Omental fat pad (tissue), 4 donors: ENCODE measurements around the gene SERPINA10. TPM values are rescaled to one million over a fixed set of nuclear protein-coding genes. Genes with fewer than 3 reads are reported as not detected.
"Not testable (repeated sequence)": the region's sequence is repeated elsewhere in the genome, so short reads cannot be mapped to it uniquely, and the experiment has no call there.

Source experiments
- ATAC-seq: fragments of 150-250 bp; one replicate; pipeline ENCODE4 v1.9.1; 2016; ENCODE audit warnings: mild to moderate bottlenecking, moderate library complexity; ENCODE audit not compliant: low FRiP score
- DNase-seq: peaks from one replicate; pipeline ENCODE4 v3.0.0-alpha.2; 2019; ENCODE audit warnings: low spot score
- total RNA-seq, 4 donors: library from RNA; depleted of rRNA; stranded (reverse); fragments of >200 nt; gene quantifications; one replicate each; pipeline ENCODE4 v1.1.0, GENCODE V29; 2016
- TF ChIP-seq, protein P1 (sequence below), 3 donors: fragments of 450-650 bp; IDR thresholded peaks; one replicate each; pipeline ENCODE4 v1.5.1; 2016 to 2017; ENCODE audit warnings: antibody characterized with exemption in 3 of 3, mild to moderate bottlenecking in 3 of 3, moderate library complexity in 2 of 3

SERPINA10 gene
- total RNA-seq, 4 donors from 2014 or later = not detected

DNA sequence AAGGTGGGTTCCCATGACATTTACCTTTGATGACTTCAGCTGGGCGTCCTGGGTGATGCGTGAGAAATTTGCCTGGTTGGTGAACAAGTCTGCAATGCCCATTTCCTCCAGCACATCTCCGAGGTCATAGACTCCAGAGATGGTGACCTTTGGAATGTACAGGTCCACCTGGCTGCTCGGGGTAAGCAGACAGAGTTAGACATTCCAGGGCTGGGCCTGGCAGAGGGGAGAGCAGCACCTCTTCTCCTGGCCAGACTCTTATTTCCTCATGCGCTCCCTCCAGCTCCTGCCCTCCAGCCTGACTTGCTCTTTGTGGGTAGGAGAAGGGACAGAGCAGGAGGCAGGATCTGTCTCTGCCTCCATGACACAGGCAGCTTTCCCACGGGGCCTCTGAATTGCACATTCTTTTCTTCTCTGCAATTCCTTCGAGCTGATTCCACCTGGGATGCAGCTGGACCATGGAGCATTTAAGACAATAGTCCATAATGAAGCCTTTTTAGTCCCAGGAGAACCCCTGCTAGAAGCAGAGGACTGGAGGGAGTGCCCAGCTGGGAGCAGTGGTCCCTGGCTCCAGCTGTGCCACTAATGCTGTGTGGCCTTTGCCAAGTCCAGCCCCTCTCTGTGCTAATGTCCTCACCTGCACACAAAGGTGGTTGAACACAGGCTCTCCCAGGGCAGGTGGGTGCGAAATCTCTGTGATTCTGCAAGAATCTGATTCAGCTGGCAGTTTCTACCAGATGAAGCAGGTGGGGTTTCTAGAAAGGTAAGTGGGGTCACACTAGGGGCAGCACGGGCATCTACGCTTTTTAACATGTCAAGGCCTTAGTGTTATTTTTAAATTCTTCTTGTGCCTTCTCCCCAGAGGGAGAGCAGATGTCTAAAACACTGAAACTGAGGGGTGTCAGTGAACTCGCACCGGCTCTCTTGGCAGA, 13.2 kb upstream of the SERPINA10 start:
- TF ChIP-seq, protein P1, sequence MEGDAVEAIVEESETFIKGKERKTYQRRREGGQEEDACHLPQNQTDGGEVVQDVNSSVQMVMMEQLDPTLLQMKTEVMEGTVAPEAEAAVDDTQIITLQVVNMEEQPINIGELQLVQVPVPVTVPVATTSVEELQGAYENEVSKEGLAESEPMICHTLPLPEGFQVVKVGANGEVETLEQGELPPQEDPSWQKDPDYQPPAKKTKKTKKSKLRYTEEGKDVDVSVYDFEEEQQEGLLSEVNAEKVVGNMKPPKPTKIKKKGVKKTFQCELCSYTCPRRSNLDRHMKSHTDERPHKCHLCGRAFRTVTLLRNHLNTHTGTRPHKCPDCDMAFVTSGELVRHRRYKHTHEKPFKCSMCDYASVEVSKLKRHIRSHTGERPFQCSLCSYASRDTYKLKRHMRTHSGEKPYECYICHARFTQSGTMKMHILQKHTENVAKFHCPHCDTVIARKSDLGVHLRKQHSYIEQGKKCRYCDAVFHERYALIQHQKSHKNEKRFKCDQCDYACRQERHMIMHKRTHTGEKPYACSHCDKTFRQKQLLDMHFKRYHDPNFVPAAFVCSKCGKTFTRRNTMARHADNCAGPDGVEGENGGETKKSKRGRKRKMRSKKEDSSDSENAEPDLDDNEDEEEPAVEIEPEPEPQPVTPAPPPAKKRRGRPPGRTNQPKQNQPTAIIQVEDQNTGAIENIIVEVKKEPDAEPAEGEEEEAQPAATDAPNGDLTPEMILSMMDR (IDR thresholded peaks at IDR 0.05) = no peak
- DNase-seq (no peak), ATAC-seq (no peak)

DNA sequence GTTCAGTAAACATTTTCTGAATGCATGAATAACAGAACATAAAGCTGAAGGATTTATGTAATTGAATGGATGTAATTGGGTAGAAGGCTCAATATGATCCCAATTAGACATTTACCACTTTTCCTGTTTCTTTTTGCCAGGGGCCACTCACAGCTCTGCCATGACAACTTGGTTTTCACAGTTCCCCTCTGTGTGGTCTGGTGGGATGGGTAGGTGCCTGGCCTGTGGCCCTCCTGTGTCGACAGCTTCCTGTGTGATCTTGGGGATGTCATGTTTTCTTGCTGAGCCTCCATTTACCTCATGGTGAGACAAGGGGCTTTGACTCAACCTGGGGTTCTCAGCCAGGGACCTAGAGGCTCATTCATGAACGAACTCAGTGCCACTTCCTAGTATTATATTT, 12.6 kb upstream of the SERPINA10 start:
- TF ChIP-seq, protein P1 (IDR thresholded peaks at IDR 0.05) = no peak
- DNase-seq (no peak), ATAC-seq (no peak)

DNA sequence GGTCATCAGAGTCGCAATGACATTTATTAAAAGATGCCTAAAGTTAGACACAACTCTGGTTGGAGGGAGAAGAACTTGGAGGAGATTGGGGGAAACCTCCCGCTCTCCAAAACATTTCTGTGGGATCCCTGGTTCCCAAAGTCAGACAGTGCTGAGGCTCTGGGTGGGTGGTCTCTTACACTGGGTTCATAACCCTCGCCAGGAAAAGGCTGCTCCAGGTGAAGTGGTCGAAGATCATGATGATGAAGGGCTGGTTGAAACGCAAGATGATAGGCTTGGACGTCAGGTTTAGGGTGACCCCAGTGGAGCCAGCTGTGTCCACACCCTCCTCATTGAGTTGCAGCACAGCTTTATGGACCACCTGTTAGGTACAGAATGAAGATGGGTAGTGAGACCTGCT, 11.2 kb upstream of the SERPINA10 start:
- TF ChIP-seq, protein P1 (IDR thresholded peaks at IDR 0.05) = no peak
- ATAC-seq = no peak
- DNase-seq = no peak

DNA sequence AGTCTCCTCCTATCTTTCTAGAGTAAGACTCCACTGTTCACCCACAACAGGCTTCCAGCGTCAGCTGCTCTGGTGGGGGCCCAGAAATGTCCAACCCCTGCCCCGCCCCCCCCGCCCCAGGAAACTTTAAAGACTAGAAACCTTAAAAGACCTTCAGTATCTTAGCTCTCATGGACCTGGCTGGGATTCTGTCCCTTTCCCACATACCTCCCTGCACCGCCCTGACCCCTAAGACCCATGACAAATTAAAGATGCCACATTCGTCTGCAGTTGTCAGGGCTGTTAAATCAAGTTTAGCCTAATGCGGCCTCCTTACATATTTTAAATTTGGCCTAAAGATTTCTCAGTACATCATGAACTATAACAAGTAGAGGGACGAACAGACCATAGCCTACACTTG, 10.0 kb upstream of the SERPINA10 start:
- ATAC-seq (no peak), DNase-seq (no peak)
- TF ChIP-seq, protein P1 (IDR thresholded peaks at IDR 0.05) = no peak

DNA sequence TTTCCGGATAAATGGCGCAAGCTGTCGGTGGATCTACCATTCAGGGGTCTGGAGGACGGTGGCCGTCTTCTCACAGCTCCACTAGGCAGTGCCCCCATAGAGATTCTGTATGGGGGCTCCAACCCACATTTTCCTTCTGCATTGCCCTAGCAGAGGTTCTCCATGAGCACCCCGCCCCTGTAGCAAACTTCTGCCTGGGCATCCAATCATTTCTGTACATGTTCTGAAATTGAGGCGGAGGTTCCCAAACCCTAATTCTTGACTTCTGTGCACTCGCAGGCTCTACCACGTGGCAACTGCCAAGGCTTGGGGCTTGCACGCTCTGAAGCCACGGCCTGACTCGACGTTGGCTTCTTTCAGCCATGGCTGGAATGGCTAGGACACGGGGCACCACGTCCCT, 5.1 kb upstream of the SERPINA10 start:
- ATAC-seq (no peak), DNase-seq (no peak)
- TF ChIP-seq, protein P1 (IDR thresholded peaks at IDR 0.05) = no peak

DNA sequence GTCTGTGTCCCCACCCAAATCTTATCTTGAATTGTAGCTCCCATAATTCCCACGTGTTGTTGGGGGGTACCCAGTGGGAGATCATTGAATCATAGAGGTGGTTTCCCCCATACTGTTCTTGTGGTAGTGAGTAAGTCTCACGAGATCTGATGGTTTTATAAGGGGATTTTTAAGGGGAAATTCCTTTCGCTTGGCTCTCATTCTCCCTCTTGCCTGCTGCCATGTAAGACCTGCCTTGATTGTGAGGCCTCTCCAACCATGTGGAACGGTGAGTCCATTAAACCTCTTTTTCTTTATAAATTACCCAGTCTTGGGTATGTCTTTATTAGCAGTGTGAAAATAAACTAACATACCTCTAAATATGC, 3.1 kb upstream of the SERPINA10 start:
- not testable (repeated sequence) for DNase-seq, ATAC-seq

DNA sequence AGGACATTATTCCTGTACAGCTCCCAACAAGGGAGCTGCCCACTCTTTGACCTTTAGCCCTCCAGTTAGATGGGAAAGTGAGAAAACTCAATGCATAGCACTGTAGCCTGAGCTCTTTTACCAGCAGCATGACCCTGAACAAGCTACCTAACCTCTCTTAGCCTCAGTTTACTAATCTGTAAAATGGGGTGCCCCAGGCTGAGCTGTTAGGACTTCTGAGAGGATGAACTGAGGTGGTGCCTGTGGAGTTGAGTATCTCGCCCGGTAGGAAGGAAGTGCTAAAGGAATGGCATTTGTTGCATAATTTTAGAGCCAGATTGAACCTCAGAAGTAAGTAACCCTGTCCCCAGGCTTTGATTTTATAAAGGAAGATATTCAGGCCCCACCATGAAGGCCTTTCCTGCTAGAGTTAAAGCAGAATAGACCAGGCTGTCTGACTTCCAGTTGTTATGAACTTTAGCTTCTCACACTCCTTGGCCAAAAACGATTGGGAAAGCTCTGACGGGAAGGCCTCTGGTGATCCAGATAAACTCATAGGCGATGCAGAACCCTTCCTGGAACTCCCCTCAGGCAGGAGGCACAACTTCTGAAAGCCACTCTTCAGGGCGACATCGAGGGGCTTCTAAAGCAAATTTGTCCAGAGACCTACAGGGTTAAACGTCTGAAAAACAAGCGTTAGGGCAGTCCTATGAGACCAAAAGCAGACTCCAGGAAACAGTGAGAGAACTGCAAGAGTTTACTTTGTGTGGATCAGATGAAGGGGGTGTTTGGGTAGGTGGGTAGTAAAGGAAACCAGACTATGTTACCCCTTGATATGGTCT, 2.5 kb upstream of the SERPINA10 start:
- TF ChIP-seq, protein P1 (IDR thresholded peaks at IDR 0.05) = no peak
- ATAC-seq (no peak), DNase-seq (no peak)
